Vagina (tissue), 2 donors: ENCODE measurements around the gene MROH7.

Experiments
- POLR2A ChIP-seq, 2 donors: fragments of 450-650 bp; IDR thresholded peaks; one replicate each; pipeline ENCODE4 v1.6.1; 2017; ENCODE audit warnings: antibody characterized with exemption in 2 of 2, mild to moderate bottlenecking in 2 of 2, moderate library complexity in 2 of 2
- POLR2AphosphoS5 ChIP-seq, 2 donors: sonication (generic); formaldehyde crosslinking; IDR thresholded peaks; one replicate each; pipeline ENCODE4 v1.9.0; 2017; ENCODE audit warnings: antibody characterized with exemption in 2 of 2, mild to moderate bottlenecking in 2 of 2, low read depth in 1 of 2; ENCODE audit not compliant: insufficient read depth in 1 of 2
- TF ChIP-seq, protein P1 (sequence below), 3 experiments: fragments of 450-650 bp in 2 of 3; fragments of 200-600 bp in 1 of 3; sonication (generic) in 1 of 3; IDR thresholded peaks; one replicate each; pipeline ENCODE4 v1.5.1; 2017 to 2019; ENCODE audit warnings: antibody characterized with exemption in 3 of 3, mild to moderate bottlenecking in 2 of 3, moderate library complexity in 2 of 3

DNA sequence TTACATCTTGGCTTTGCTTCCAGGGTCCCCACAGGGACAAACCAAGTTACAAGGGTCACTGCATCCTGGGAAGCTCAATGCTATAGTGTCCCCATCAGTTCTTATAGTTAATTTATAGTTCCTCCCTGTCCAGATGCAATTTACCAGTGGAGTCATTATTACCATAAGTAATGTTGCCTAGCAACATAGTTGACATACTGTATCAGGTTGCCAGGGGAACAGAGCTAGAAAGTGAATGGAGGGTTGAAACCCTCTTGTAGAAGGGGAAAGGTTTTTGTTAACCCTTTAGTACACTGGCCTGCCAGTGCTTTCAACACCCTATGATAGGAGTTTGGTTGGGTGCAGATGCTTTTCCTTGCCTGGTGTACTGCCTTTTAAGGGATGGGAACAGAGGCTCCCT is 39.8 kb downstream of the MROH7 start:
- TF ChIP-seq, protein P1, sequence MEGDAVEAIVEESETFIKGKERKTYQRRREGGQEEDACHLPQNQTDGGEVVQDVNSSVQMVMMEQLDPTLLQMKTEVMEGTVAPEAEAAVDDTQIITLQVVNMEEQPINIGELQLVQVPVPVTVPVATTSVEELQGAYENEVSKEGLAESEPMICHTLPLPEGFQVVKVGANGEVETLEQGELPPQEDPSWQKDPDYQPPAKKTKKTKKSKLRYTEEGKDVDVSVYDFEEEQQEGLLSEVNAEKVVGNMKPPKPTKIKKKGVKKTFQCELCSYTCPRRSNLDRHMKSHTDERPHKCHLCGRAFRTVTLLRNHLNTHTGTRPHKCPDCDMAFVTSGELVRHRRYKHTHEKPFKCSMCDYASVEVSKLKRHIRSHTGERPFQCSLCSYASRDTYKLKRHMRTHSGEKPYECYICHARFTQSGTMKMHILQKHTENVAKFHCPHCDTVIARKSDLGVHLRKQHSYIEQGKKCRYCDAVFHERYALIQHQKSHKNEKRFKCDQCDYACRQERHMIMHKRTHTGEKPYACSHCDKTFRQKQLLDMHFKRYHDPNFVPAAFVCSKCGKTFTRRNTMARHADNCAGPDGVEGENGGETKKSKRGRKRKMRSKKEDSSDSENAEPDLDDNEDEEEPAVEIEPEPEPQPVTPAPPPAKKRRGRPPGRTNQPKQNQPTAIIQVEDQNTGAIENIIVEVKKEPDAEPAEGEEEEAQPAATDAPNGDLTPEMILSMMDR (IDR thresholded peaks at IDR 0.05), result no peak
- TF ChIP-seq POLR2A (IDR thresholded peaks at IDR 0.05) (no peak), POLR2AphosphoS5 (IDR thresholded peaks at IDR 0.05; ENCODE audit: insufficient read depth in 1 of 2, low read depth in 1 of 2) (no peak)
